Heart left ventricle (tissue), 13 donors: ENCODE results near the gene KCND1.

ENCODE experiments used
- CTCF ChIP-seq, 12 donors: fragments of 200-600 bp; sonication (generic) in 4 of 12; IDR thresholded peaks; one replicate each; pipeline versions ENCODE4 v1.5.0 to v1.8.0; 2018 to 2022; ENCODE audit warnings: antibody characterized with exemption in 12 of 12, mild to moderate bottlenecking in 5 of 12
- POLR2A ChIP-seq, 2 donors: fragments of 450-650 bp; IDR thresholded peaks; one replicate each; pipeline ENCODE4 v1.6.1; 2017; ENCODE audit warnings: antibody characterized with exemption in 2 of 2, mild to moderate bottlenecking in 2 of 2, moderate library complexity in 2 of 2
- donor health status: ischemic (EF 13 %, LVEDD 7.1; RV severe dilation, severe dysfunction).
- donor health status: DM: no; HTN: yes; CAD: no.
- donor health status: DM: no; HTN: no; CAD: no.
- donor health status: ischemic (EF 25% LVEDD 6.9; RV normal size, moderate dysfunction).
- donor health status: ischemic (EF 25% LVEDD 5.7; RV mildly dilated, moderate dysfunction).
- donor health status: ischemic (EF 35%, LVEDD 5.7; RV mildly dilated, moderate dysfunction).
- donor health status: nonischemic (EF 11% LVEDD 7.7; RV severe dilation, severe dysfunction).
- donor health status: DM: yes; HTN: yes; CAD: no.
- donor health status: PGD.
- donor health status: ischemic (EF 29% LVEDD 5.4; RV normal size, mild dysfunction).
- donor health status: nonischemic (EF 23%, LVEDD 6.1; RV moderate dilation, normal function).

- TF ChIP-seq POLR2A (IDR thresholded peaks at IDR 0.05): no peak
- no peak for TF ChIP-seq CTCF (IDR thresholded peaks at IDR 0.05)
Observed at GRCh38 chrX:48927736-48928382, 43.8 kb downstream of the KCND1 start.
